Measurements from ENCODE around the gene CCDC27.

GRCh38 chr1:3732434-3733093 lies 19.7 kb upstream of the CCDC27 start:
- no peak for TF ChIP-seq POLR2A (IDR thresholded peaks at IDR 0.05)
- TF ChIP-seq, protein P1, sequence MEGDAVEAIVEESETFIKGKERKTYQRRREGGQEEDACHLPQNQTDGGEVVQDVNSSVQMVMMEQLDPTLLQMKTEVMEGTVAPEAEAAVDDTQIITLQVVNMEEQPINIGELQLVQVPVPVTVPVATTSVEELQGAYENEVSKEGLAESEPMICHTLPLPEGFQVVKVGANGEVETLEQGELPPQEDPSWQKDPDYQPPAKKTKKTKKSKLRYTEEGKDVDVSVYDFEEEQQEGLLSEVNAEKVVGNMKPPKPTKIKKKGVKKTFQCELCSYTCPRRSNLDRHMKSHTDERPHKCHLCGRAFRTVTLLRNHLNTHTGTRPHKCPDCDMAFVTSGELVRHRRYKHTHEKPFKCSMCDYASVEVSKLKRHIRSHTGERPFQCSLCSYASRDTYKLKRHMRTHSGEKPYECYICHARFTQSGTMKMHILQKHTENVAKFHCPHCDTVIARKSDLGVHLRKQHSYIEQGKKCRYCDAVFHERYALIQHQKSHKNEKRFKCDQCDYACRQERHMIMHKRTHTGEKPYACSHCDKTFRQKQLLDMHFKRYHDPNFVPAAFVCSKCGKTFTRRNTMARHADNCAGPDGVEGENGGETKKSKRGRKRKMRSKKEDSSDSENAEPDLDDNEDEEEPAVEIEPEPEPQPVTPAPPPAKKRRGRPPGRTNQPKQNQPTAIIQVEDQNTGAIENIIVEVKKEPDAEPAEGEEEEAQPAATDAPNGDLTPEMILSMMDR (IDR thresholded peaks at IDR 0.05), result no peak
